Stimulated activated CD8-positive, alpha-beta memory T cell treated with anti-CD3 and anti-CD28 coated beads, Interleukin-12 subunit alpha, Interleukin-12 subunit beta, amount 100 ng/mL, for 4 hours (primary cell): ENCODE measurements around the gene CDC42BPB.

Experiments
- DNase-seq: peaks from one replicate; pipeline ENCODE4 v3.0.0-alpha.2; 2020; ENCODE audit warnings: low read depth

The CDC42BPB gene

DNA sequence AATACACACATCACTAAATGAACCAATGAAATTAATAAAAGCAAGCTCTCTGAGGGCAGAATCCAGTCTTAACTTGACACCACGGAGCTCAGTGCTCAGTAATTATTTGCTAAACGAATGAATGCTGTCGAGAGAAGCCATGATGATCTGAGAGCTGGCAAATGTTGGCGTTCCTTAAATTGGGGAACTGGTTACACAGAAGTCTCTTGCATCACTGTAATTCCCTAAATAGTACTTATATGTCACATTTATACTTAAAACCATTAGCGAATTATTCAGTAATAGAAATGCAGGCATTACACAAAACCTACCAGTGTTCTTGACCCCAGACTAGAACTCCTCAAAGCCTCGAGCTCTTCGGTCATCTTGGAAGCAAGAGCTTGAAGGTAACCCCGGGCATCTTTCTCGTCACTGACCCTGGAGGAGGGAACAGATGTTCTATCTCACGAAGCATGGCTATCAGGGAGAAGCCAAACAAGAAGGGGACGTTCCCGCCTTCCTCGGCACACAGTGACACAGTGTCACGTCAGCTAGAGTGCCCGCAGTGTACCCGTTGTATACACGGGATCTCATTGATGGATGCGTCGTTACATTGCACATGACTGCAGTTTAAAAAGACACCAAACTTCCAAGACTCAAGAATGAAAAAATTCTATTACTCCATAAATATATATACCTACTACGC is 91.2 kb downstream of the CDC42BPB start:
- no peak for DNase-seq

- DNase-seq, result no peak
Measured at GRCh38 chr14:102965282-102965681, 92.1 kb downstream of the CDC42BPB start.

DNA sequence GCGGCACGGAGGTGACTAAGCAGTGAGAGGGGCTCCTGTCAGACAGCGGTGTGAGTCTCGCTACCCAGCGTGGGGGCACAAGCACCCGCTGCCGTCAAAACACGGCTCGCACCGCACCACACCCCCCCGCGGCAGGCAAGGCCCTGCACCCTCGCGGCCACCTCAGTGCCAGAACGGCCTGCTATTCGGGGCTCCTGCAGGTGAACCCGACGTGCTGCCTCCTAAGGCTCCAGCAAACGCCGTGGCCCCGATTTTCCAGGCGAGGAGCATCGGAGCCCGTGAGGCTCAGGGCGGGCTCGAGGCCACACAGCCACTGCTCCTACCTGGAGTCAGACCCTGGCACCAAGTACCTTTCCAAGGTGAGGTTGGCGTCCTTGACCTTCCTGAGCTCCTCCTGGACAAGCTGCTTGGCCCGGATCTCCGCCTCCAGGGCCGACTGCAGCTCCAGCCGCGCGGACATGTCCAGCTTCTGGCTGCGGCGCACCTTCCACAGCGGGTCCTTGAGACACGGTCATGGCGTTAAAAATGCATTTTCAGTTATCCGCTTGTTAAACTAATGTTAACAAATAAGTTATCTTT is 93.1 kb downstream of the CDC42BPB start:
- no peak for DNase-seq

GRCh38 chr14:102962111-102962627 is 95.2 kb downstream of the CDC42BPB start:
- no peak for DNase-seq

DNA sequence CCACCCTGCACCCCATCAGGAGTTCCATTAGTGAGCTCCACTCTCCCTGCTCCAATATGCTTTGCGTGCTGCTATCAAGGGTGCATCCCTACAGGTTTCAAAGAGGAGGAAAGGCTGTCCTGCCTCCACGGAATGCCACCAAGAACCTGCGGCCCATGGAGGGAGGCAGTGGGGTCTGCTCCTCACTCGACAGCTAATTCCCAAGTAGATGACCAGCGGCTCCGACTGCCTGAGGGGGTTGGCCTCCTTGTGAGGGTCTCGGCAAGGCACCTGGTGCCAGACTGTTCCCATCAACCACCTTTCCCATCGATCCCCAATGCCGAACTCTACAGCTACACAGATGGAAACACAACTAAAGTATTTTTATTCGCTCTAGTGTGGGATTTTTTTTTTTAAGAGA is 98.9 kb downstream of the CDC42BPB start:
- no peak for DNase-seq

DNA sequence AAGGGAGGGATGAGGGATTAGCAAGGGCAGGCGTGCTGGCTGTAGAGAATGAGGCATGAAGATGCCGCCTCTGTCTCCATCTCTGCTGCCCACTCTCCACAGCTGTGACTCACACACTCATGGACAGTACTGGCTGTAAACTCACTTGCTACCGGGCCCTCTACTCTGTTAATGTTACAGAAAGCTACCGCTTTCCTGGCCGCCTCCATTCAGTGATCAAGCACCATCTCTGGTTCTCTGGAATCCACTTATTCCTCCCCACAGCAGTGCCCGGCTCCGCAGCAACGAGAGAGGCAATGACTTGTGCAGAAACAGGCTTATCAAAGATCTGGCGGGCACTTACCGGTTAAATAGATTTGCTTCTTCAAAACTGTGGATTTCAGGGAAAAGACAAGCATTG is 100.1 kb downstream of the CDC42BPB start:
- no peak for DNase-seq

- no peak for DNase-seq
Measured at GRCh38 chr14:102955636-102956408, 101.5 kb downstream of the CDC42BPB start.

DNA sequence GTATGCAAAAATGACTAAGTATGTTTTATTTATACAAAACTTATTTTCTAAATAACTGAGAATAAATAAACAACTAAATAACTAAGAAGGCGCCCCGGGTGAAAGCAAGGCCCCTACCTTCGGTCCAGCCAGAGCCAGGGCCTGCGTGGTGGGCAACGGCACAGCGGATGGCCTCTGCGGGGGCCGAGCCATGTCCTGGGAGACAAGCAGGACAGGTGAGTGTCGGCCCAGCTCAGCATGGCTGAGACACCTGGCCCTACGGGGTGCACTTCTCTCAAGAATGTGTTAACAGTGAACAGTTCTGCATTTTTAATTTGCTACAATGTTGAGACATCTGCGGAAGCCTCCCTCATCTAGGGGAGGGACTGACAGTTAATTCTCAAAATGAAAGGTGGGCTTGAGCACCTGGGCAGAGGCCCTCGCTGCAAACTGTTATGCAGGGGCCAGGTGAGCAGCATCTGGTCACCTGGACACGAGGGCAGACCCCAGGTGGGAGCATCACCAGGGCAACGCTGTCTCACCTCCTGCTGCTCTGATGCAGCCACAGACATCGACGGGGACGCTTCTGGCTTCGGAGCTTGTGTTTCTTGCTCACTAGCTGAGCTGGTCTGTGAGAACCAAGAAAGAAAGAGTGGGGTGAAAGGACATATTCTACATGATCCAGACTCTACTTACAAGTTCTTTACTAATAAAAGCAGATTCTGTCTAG is 103.1 kb downstream of the CDC42BPB start:
- DNase-seq, result no peak

DNA sequence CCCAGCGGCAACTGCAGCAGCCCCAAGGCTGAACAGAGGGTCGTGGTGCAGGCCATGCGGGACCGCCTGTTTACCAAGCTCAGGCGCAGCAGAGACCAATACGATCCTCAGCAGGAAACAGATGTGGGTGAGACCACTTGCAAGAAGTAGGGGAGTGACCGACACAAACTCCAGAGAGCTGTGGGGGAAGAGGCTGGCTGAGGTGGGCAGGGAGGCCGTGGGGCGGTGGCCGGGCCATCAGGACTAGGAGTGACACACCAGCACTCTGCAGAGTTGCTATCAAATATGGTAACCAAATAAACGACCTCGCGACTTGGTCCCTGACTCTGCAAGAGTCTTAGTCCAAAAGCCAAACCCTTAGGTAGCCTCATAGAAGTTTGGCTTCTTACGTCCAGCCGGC is 104.2 kb downstream of the CDC42BPB start:
- DNase-seq, result no peak

DNA sequence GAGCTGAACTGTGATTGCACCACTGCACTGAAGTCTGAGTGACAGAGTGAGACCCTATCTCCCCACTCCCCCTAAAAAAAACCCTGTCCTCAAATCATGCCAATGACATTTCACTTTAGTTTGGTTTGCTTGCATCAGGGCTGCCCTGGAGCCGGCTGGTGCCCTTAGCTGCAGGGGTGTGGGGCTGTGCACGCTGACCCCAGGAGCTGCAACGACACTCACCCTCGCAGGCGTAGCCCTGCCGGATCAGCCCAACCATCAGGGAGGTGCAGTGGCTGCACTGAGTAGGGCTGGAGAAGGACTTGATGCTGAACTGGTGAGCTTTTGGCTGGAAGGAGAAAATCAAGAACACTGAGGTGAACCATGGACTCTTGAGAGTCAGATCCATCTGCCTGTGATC is 105.1 kb downstream of the CDC42BPB start:
- DNase-seq, result no peak

GRCh38 chr14:102951799-102952198 is 105.5 kb downstream of the CDC42BPB start:
- no peak for DNase-seq

DNA sequence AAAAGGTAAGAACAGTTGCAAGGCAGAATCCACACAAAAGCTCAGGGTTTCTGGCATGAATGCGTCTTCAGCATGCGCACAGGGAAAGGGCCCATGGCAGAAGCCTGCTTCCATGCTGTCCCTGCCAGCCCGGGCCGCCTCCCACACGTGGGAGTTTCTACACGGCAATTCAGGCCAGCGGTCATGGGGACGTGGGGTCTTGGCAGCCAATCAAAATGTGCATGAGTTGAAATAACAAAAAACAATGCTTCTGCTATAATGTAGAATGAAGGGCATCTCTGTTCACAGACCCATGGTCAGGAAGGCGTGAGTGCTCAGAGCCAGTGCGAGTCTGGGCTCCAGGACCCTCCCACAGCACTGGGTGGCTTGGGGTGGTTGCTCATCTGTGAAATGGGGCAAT is 106.3 kb downstream of the CDC42BPB start:
- DNase-seq, result no peak

DNA sequence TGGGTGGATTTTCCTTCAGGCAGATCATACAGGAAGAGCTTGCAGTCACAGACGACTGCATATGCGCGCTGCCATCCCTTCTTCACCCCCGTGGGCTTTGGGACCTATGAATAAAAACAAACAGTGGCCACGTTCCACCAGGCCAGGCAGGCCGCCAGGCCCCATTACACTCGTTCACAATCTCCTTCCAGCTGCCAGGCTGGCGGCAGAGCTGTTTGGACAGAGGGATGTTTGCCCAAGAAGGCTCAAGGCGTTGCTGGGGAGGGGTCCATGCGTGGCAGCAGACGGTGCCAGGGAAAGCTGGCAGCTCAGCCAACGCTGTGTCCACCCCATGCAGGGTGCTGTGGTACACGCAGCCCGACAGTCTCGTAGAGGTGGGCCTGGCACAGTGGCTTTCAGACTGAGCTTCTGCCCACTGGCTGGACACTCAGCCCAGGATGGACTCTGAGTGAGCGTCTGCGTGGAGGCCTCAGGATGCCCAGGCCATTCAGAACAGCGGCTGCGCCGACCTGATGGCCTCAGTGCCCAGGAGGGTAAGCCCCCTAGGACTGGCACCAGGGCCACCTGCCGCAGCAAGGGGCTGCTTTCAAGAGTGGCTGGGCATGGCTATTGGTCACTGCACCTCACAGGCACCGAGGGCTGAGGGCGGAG is 107.4 kb downstream of the CDC42BPB start:
- no peak for DNase-seq

DNA sequence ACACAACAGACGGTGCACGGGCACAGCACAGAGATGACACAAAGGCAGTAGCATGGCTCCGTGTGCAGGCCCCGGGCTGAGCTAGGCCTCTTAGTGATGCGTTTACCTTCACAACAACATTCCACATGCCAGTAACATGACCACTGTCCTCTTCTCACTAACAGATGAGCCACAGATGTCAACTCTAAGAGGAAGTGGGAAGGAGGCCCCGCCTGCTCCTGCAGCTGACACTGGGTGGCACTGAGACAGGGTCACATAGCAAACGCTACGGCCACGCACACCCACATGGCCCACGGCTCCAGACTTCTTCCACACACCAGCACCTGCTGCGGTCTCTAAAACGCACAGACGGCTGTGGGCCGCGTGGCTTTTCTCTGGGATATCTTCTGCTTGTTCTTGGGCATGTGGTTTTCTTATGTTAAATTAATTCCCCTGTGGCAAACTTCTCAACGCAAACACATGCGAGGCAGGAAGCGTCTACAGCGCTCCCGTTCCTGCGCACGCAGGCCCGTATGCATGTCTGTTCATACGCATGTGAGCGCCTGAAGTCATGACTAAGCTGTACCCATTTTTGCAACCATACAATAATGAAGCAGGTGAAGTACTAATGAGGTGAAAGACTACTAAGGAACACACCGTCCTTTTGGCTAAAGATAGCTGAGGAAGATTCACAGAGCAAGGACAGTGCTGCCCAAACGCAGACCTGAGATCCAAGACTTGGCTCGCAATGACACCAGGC is 108.1 kb downstream of the CDC42BPB start:
- no peak for DNase-seq

- no peak for DNase-seq
Measured at GRCh38 chr14:102948698-102949061, 108.7 kb downstream of the CDC42BPB start.

GRCh38 chr14:102947321-102948103 is 109.8 kb downstream of the CDC42BPB start:
- DNase-seq, result no peak

DNA sequence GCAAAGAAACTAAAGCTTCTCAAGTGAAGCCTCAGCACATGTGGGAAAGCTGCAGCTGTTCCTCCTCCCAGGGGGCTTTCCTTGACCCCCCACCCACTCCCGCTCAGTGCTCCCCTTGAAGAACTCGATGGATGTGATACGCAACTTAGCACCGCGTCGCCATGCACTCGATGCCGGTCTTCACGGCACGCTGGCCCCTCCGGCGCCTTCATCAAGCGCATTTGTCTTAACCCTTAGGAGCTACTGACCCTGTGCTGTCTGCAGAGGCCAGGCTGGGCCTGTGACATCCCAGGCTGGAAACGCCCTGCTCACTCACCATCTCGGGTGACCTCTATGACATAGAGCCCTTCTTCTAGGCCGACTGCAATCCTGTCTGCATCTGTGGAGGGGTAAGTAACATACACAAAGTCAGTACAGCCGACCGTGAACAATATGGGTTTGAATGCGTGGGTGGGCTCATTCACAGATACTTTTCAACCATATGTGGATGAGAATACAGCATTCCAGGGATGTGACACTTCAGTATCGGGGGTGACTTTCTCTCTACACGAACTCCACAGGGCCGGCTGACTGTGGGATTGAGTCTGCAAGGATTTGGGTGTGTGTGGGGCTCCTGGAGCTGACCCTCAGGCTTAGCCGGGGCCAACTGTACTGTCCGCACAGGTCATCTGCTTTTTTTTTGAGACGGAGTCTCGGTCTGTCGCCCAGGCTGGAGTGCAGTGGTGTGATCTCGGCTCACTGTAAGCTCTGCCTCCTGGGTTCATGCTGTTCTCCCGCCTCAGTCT is 111.8 kb downstream of the CDC42BPB start:
- DNase-seq, result no peak

DNA sequence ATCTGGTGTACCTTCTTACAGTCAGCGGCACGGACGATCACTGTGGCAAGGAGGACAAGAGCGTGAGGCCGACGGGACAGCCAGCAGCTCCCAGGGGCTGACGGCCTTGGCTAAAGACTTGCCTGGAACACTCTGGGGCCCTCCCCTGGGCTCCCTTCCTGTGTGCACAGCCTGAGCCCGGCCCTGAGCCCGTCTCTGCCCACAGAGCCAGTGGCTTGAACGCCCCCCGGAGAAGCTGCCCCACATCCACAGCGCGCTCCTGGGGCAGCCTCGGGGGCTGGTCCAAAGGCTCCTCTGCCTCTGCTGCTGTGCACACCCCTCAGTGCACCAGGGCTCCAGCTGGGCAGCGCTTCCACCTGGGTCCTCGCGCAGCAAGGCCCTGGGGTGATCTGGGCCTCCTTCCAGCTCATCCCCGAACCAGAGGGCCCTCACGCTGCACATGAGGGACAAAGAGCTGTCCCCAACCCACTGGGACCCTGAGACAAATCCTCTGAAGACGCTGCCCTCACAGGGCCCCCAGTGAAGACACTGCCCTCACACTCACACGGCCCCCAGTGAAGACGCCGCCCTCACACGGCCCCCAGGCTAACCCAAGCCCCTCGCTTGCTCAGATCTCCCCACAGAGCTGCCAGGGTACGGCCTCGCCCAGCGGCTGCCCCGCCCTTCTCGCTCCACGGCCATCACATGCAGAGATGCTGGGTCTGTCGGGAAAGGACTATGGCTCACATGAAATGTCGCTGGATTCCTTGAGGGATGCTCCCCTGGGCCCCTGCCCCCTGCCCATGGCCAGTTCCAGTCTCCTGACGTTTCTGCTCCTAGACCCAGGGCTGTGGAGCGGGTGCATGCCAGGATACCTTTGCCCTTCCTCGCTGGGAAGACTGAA is 112.7 kb downstream of the CDC42BPB start:
- DNase-seq, result no peak

- DNase-seq, result no peak
Measured at GRCh38 chr14:102943979-102944378, 113.4 kb downstream of the CDC42BPB start.
